Neutrophil (primary cell): ENCODE results near the gene BAX.
"Not testable (repeated sequence)": the region's sequence is repeated elsewhere in the genome, so short reads cannot be mapped to it uniquely, and the experiment has no call there.

Experiments
- H3K27ac ChIP-seq: fragments of 200-600 bp; sonication (generic); 2 replicates; pipeline ENCODE4 v1.5.1; 2016; ENCODE audit warnings: mild to moderate bottlenecking, moderate library complexity
- H3K27me3 ChIP-seq: fragments of 200-600 bp; sonication (generic); 2 replicates; pipeline ENCODE4 v1.6.0; 2016; ENCODE audit warnings: mild to moderate bottlenecking
- H3K36me3 ChIP-seq: fragments of 200-600 bp; sonication (generic); 2 replicates; pipeline ENCODE4 v1.5.1; 2017
- H3K4me1 ChIP-seq, 2 experiments: fragments of 200-600 bp in 1 of 2; sonication (generic) in 1 of 2; 1 replicate in 1 of 2; 2 replicates in 1 of 2; pipeline versions ENCODE4 v1.5.1 to v1.6.1; 2013 to 2016; ENCODE audit warnings: low read depth in 1 of 2, low read length in 1 of 2, mild to moderate bottlenecking in 1 of 2, moderate library complexity in 1 of 2; ENCODE audit not compliant: control insufficient read depth in 1 of 2, insufficient read depth in 1 of 2
- H3K4me3 ChIP-seq, 2 experiments: fragments of 200-600 bp in 1 of 2; sonication (generic) in 1 of 2; 1 replicate in 1 of 2; 2 replicates in 1 of 2; pipeline ENCODE4 v1.5.1; 2013 to 2016; ENCODE audit warnings: low read depth in 1 of 2, low read length in 1 of 2, mild to moderate bottlenecking in 1 of 2, moderate library complexity in 1 of 2
- H3K9me3 ChIP-seq: fragments of 200-600 bp; sonication (generic); 2 replicates; pipeline ENCODE4 v1.5.1; 2016
- TF ChIP-seq, protein P1 (sequence below): fragments of 200-600 bp; sonication (generic); IDR thresholded peaks from 2 replicates; pipeline ENCODE4 v1.5.1; 2016; ENCODE audit warnings: antibody characterized with exemption

BAX gene

DNA sequence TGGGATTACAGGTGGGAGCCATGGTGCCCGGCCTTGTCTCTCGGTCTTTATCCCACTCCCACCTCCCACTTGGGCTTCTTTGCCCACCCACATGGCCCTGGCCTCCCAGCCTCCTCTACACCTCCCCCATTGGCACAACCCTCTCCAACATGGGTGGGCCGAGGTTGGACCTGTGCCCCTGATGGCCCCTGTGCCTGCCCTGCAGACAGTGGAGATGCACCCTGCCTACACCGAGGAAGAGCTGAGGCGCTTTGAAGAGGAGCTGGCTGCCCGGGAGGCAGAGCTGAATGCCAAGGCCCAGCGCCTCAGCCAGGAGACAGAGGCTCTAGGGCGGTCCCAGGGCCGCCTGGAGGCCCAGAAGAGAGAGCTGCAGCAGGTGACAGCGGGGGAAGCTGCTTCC, 33.7 kb upstream of the BAX start:
- H3K4me1 ChIP-seq = no peaks in the 10 kb centered on the region
- no peak overlapping the region for H3K4me3 ChIP-seq
- H3K27ac ChIP-seq = no peak overlapping the region
- TF ChIP-seq, protein P1, sequence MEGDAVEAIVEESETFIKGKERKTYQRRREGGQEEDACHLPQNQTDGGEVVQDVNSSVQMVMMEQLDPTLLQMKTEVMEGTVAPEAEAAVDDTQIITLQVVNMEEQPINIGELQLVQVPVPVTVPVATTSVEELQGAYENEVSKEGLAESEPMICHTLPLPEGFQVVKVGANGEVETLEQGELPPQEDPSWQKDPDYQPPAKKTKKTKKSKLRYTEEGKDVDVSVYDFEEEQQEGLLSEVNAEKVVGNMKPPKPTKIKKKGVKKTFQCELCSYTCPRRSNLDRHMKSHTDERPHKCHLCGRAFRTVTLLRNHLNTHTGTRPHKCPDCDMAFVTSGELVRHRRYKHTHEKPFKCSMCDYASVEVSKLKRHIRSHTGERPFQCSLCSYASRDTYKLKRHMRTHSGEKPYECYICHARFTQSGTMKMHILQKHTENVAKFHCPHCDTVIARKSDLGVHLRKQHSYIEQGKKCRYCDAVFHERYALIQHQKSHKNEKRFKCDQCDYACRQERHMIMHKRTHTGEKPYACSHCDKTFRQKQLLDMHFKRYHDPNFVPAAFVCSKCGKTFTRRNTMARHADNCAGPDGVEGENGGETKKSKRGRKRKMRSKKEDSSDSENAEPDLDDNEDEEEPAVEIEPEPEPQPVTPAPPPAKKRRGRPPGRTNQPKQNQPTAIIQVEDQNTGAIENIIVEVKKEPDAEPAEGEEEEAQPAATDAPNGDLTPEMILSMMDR = no peak
- no peaks in the 10 kb centered on the region for H3K9me3 ChIP-seq
- H3K36me3 ChIP-seq = peaks cover 71% of the 10 kb centered on the region
- no peaks in the 10 kb centered on the region for H3K27me3 ChIP-seq

DNA sequence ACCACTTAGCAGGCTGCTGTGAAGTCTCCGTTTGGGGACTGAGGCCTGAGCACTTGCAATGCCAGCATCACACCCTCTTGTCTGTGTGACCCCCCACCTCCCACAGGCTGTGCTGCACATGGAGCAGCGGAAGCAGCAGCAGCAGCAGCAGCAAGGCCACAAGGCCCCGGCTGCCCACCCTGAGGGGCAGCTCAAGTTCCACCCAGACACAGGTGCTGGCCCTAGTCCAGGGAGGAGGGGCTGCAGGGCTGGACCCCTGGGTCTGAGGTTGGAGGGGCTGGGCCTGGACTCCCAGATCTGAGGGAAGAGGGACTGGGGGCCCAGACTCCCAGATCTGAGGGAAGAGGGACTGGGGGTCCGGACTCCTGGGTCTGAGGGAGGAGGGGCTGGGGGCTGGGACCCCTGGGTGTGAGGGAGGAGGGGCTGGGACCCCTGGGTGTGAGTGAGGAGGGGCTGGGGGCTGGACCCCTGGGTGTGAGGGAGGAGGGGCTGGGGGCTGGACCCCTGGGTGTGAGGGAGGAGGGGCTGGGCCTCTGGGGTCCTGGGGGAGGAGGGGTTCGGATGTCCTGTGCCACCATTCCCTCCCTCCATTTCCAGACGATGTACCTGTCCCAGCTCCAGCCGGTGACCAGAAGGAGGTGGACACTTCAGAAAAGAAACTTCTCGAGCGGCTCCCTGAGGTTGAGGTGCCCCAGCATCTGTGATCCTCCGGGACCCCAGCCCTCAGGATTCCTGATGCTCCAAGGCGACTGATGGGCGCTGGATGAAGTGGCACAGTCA, 32.8 kb upstream of the BAX start:
- Histone ChIP-seq H3K4me3 (no peak overlapping the region), H3K36me3 (peaks cover 61% of the 10 kb centered on the region), H3K27me3 (no peaks in the 10 kb centered on the region), H3K4me1 (no peaks in the 10 kb centered on the region), H3K9me3 (no peaks in the 10 kb centered on the region), H3K27ac (no peak overlapping the region)
- TF ChIP-seq, protein P1 = no peak

DNA sequence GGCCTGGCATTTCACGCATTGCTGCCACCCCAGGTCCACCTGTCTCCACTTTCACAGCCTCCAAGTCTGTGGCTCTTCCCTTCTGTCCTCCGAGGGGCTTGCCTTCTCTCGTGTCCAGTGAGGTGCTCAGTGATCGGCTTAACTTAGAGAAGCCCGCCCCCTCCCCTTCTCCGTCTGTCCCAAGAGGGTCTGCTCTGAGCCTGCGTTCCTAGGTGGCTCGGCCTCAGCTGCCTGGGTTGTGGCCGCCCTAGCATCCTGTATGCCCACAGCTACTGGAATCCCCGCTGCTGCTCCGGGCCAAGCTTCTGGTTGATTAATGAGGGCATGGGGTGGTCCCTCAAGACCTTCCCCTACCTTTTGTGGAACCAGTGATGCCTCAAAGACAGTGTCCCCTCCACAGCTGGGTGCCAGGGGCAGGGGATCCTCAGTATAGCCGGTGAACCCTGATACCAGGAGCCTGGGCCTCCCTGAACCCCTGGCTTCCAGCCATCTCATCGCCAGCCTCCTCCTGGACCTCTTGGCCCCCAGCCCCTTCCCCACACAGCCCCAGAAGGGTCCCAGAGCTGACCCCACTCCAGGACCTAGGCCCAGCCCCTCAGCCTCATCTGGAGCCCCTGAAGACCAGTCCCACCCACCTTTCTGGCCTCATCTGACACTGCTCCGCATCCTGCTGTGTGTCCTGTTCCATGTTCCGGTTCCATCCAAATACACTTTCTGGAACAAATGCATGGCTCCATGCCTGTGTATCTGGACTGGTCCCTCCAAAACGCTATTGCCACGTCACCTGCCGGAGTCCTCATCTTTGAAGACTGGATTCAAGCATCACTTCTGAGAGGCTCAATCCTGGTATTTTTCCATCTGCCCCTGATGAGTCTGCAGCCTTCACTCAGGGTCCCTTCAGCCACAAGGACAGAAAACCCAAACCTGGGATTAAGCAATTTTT, 31.9 kb upstream of the BAX start:
- Histone ChIP-seq H3K9me3 (no peaks in the 10 kb centered on the region), H3K4me3 (no peak overlapping the region), H3K27me3 (no peaks in the 10 kb centered on the region), H3K27ac (no peak overlapping the region), H3K36me3 (peaks cover 55% of the 10 kb centered on the region), H3K4me1 (no peaks in the 10 kb centered on the region)
- TF ChIP-seq, protein P1 = no peak

DNA sequence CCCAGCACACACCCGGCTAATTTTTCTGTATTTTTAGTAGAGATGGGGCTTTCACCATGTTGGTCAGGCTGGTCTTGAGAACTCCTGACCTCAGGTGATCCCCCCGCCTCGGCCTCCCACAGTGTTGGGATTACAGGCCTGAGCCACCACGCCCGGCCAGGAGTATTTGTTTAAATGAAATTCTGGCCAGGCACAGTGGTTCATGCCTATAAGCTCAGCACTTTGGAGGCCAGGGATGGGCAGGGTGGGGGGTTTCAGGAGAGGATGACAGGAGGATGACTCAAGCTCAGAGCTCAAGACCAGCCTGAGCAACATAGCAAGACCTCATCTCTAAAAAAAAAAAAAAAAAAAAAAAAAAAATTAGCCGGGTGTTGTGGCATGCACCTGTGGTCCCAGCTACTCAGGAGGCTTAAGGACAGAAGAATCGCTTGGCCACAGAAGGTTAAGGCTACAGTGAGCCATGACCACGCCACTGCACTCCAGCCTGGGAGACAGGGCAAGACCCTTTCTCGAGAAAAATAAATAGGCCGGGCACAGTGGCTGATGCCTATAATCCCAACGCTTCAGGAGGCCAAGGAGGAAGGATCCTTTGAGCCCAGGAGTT, 29.3 kb upstream of the BAX start:
- Histone ChIP-seq H3K4me3 (no peak overlapping the region), H3K36me3 (peaks cover 34% of the 10 kb centered on the region), H3K9me3 (no peaks in the 10 kb centered on the region), H3K27me3 (no peaks in the 10 kb centered on the region), H3K4me1 (no peaks in the 10 kb centered on the region), H3K27ac (no peak overlapping the region)
- TF ChIP-seq, protein P1 = no peak

DNA sequence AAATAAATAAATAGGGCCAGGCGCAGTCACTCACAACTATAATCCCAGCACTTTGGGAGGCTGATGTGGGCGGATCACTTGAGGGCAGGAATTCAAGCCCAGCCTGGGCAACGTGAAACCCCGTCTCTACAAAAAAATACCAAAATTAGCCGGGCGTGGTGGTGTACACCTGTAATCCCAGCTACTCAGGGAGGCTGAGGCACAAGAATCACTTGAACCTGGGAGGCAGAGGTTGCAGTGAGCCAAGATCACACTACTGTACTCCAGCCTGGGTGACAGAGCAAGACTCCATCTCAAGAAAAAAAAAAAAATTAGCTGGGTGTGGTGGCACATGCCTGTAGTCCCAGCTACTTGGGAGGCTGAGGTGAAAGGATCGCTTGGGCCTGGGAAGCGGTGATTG, 28.8 kb upstream of the BAX start:
- not testable (repeated sequence) for H3K9me3 ChIP-seq, H3K4me1 ChIP-seq, H3K27me3 ChIP-seq, H3K4me3 ChIP-seq, H3K27ac ChIP-seq
- peaks cover 28% of the 10 kb centered on the region for H3K36me3 ChIP-seq
